GM11168 (cell line): ENCODE results near the gene NDUFAF4.

Experiments used
- in situ Hi-C: fragments of 300-500 bp; cut with MboI; formaldehyde crosslinking; loops from one replicate; pipeline ENCODE4 v1.12.0; 2022; ENCODE audit warnings: low sequenced_read_pairs; ENCODE audit not compliant: unreplicated experiment

Gene NDUFAF4

DNA sequence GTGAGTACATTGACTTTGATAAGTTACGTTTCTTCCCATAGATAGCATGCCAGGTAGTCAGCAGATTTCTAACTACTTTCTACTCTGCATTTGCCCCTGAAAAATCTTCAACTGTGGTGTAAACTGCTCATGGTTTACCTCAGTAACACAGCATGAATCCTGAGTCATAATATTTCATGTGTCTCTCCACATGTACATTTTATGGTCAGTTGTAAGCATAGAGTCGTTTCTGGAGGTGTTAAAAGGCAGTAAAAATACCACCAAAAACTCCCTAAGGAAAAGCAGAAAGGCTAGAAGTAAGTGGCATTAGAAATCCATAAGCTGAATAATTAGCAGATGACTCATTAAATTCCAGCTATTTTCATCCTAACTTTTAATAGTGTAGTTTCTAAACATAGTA, 56.3 kb downstream of the NDUFAF4 start:
- in situ Hi-C loops = no loop called here
